GM23338 (cell line): ENCODE measurements around the gene OBSCN.

ENCODE experiments used
- CREB1 ChIP-seq: fragments of 250-450 bp; sonication (Bioruptor Pico); IDR thresholded peaks from 2 replicates; pipeline ENCODE4 v1.5.0; 2020; ENCODE audit warnings: low read depth, mild to moderate bottlenecking, moderate library complexity
- EZH2 ChIP-seq: fragments of 200-600 bp; sonication (generic); IDR thresholded peaks from one replicate; pipeline ENCODE4 v1.8.0; 2017; ENCODE audit warnings: antibody characterized with exemption, mild to moderate bottlenecking, low read depth; ENCODE audit not compliant: unreplicated experiment
- EZH2phosphoT487 ChIP-seq: fragments of 200-600 bp; sonication (generic); IDR thresholded peaks from one replicate; pipeline ENCODE4 v1.8.1; 2018; ENCODE audit warnings: antibody characterized with exemption; ENCODE audit not compliant: unreplicated experiment
- JUNB ChIP-seq: IDR thresholded peaks from one replicate; pipeline ENCODE4 v1.6.1; 2016; ENCODE audit warnings: antibody characterized with exemption; ENCODE audit not compliant: unreplicated experiment
- NANOG ChIP-seq: IDR thresholded peaks from 2 replicates; pipeline ENCODE4 v1.6.1; 2016; ENCODE audit warnings: antibody characterized with exemption, borderline replicate concordance
- POLR2AphosphoS5 ChIP-seq: IDR thresholded peaks from 2 replicates; pipeline ENCODE4 v1.6.1; 2016; ENCODE audit warnings: antibody characterized with exemption, low read depth
- ZNF331 ChIP-seq: fragments of 250-450 bp; sonication (Bioruptor Pico); IDR thresholded peaks from 2 replicates; pipeline ENCODE4 v1.5.0; 2020; ENCODE audit warnings: low read depth, mild to moderate bottlenecking, moderate library complexity
- TF ChIP-seq, protein P1 (sequence below), 2 experiments: fragments of 200-600 bp in 1 of 2; sonication (generic) in 1 of 2; conservative IDR thresholded peaks; 2 replicates each; pipeline versions ENCODE4 v1.5.1 to v1.6.1; 2016 to 2017; ENCODE audit warnings: antibody characterized with exemption in 2 of 2, low read depth in 2 of 2, mild to moderate bottlenecking in 2 of 2, moderate library complexity in 1 of 2
- TF ChIP-seq, protein P2 (sequence below): IDR thresholded peaks from one replicate; pipeline ENCODE4 v1.6.1; 2018; ENCODE audit warnings: antibody characterized with exemption; ENCODE audit not compliant: unreplicated experiment
- TF ChIP-seq, protein P3 (sequence below): IDR thresholded peaks from 2 replicates; pipeline ENCODE4 v1.6.1; 2016; ENCODE audit warnings: antibody characterized with exemption

DNA sequence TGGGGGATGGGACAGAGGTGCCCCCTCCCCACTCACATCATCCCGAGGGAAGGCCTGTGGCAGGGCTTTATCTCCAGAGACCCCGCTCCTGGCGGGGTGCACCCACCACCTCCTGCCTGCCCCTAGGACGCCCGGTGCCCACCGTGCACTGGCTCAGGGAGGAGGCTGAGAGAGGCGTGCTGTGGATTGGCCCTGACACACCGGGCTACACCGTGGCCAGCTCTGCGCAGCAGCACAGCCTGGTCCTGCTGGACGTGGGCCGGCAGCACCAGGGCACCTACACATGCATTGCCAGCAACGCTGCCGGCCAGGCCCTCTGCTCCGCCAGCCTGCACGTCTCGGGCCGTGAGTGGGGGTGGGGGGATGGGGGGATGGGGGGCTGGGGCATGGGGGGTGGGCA lies 127.1 kb downstream of the OBSCN start:
- TF ChIP-seq EZH2 = no peak
- TF ChIP-seq, protein P1, sequence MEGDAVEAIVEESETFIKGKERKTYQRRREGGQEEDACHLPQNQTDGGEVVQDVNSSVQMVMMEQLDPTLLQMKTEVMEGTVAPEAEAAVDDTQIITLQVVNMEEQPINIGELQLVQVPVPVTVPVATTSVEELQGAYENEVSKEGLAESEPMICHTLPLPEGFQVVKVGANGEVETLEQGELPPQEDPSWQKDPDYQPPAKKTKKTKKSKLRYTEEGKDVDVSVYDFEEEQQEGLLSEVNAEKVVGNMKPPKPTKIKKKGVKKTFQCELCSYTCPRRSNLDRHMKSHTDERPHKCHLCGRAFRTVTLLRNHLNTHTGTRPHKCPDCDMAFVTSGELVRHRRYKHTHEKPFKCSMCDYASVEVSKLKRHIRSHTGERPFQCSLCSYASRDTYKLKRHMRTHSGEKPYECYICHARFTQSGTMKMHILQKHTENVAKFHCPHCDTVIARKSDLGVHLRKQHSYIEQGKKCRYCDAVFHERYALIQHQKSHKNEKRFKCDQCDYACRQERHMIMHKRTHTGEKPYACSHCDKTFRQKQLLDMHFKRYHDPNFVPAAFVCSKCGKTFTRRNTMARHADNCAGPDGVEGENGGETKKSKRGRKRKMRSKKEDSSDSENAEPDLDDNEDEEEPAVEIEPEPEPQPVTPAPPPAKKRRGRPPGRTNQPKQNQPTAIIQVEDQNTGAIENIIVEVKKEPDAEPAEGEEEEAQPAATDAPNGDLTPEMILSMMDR (conservative IDR thresholded peaks at IDR 0.05; ENCODE audit: low read depth in 2 of 2) = no peak
- no peak for TF ChIP-seq POLR2AphosphoS5
- TF ChIP-seq, protein P2, sequence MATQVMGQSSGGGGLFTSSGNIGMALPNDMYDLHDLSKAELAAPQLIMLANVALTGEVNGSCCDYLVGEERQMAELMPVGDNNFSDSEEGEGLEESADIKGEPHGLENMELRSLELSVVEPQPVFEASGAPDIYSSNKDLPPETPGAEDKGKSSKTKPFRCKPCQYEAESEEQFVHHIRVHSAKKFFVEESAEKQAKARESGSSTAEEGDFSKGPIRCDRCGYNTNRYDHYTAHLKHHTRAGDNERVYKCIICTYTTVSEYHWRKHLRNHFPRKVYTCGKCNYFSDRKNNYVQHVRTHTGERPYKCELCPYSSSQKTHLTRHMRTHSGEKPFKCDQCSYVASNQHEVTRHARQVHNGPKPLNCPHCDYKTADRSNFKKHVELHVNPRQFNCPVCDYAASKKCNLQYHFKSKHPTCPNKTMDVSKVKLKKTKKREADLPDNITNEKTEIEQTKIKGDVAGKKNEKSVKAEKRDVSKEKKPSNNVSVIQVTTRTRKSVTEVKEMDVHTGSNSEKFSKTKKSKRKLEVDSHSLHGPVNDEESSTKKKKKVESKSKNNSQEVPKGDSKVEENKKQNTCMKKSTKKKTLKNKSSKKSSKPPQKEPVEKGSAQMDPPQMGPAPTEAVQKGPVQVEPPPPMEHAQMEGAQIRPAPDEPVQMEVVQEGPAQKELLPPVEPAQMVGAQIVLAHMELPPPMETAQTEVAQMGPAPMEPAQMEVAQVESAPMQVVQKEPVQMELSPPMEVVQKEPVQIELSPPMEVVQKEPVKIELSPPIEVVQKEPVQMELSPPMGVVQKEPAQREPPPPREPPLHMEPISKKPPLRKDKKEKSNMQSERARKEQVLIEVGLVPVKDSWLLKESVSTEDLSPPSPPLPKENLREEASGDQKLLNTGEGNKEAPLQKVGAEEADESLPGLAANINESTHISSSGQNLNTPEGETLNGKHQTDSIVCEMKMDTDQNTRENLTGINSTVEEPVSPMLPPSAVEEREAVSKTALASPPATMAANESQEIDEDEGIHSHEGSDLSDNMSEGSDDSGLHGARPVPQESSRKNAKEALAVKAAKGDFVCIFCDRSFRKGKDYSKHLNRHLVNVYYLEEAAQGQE = no peak
- no peak for TF ChIP-seq CREB1 (CRISPR knock-in tag)
- no peak for TF ChIP-seq EZH2phosphoT487
- no peak for TF ChIP-seq JUNB
- TF ChIP-seq ZNF331 = no peak
- TF ChIP-seq NANOG = no peak
- TF ChIP-seq, protein P3, sequence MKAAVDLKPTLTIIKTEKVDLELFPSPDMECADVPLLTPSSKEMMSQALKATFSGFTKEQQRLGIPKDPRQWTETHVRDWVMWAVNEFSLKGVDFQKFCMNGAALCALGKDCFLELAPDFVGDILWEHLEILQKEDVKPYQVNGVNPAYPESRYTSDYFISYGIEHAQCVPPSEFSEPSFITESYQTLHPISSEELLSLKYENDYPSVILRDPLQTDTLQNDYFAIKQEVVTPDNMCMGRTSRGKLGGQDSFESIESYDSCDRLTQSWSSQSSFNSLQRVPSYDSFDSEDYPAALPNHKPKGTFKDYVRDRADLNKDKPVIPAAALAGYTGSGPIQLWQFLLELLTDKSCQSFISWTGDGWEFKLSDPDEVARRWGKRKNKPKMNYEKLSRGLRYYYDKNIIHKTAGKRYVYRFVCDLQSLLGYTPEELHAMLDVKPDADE = no peak
